ENCODE results near the gene RTCA.

RTCA gene

DNA sequence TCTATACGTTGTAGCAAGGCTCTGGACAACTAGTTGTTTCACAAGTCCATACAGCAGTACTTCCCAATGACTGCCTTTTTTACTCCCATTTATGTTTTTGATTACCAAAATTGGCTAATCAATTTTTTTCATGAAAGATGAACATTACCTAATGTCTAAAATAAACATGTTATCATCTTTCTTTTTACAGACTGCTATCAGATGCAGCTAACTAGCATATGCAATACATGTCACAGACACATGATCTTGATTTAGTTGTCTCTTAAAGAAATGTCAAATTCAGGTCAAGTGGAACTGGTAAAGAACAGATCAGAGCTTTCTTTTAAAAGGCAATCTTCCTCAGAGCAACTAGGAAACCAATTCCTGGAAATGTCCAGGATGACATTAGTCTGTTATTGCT, 15.8 kb upstream of the RTCA start:
- peak overlapping the region; percentile 57 for H3K4me3 ChIP-seq (replicated peaks; ENCODE audit: insufficient read depth, low read length)
- no peak for DNase-seq (ENCODE audit: low read depth in 1 of 2, low spot score in 1 of 2)
- no peak overlapping the region for H3K27ac ChIP-seq (replicated peaks)
- H3K27me3 ChIP-seq (ENCODE audit: insufficient read depth, poor library complexity, severe bottlenecking): no peaks in the 10 kb centered on the region
- TF ChIP-seq, protein P1, sequence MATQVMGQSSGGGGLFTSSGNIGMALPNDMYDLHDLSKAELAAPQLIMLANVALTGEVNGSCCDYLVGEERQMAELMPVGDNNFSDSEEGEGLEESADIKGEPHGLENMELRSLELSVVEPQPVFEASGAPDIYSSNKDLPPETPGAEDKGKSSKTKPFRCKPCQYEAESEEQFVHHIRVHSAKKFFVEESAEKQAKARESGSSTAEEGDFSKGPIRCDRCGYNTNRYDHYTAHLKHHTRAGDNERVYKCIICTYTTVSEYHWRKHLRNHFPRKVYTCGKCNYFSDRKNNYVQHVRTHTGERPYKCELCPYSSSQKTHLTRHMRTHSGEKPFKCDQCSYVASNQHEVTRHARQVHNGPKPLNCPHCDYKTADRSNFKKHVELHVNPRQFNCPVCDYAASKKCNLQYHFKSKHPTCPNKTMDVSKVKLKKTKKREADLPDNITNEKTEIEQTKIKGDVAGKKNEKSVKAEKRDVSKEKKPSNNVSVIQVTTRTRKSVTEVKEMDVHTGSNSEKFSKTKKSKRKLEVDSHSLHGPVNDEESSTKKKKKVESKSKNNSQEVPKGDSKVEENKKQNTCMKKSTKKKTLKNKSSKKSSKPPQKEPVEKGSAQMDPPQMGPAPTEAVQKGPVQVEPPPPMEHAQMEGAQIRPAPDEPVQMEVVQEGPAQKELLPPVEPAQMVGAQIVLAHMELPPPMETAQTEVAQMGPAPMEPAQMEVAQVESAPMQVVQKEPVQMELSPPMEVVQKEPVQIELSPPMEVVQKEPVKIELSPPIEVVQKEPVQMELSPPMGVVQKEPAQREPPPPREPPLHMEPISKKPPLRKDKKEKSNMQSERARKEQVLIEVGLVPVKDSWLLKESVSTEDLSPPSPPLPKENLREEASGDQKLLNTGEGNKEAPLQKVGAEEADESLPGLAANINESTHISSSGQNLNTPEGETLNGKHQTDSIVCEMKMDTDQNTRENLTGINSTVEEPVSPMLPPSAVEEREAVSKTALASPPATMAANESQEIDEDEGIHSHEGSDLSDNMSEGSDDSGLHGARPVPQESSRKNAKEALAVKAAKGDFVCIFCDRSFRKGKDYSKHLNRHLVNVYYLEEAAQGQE (IDR thresholded peaks at IDR 0.05; ENCODE audit: insufficient replicate concordance, low read depth): no peak
- TF ChIP-seq, protein P2, sequence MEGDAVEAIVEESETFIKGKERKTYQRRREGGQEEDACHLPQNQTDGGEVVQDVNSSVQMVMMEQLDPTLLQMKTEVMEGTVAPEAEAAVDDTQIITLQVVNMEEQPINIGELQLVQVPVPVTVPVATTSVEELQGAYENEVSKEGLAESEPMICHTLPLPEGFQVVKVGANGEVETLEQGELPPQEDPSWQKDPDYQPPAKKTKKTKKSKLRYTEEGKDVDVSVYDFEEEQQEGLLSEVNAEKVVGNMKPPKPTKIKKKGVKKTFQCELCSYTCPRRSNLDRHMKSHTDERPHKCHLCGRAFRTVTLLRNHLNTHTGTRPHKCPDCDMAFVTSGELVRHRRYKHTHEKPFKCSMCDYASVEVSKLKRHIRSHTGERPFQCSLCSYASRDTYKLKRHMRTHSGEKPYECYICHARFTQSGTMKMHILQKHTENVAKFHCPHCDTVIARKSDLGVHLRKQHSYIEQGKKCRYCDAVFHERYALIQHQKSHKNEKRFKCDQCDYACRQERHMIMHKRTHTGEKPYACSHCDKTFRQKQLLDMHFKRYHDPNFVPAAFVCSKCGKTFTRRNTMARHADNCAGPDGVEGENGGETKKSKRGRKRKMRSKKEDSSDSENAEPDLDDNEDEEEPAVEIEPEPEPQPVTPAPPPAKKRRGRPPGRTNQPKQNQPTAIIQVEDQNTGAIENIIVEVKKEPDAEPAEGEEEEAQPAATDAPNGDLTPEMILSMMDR (IDR thresholded peaks at IDR 0.05; ENCODE audit: insufficient read depth, low read length): no peak
- TF ChIP-seq SPI1 (IDR thresholded peaks at IDR 0.05; ENCODE audit: borderline replicate concordance, low read depth): no peak
- TF ChIP-seq GABPA (IDR thresholded peaks at IDR 0.05; ENCODE audit: low read depth): no peak
- no peak for TF ChIP-seq POLR2AphosphoS5 (IDR thresholded peaks at IDR 0.05; ENCODE audit: low read depth)

DNA sequence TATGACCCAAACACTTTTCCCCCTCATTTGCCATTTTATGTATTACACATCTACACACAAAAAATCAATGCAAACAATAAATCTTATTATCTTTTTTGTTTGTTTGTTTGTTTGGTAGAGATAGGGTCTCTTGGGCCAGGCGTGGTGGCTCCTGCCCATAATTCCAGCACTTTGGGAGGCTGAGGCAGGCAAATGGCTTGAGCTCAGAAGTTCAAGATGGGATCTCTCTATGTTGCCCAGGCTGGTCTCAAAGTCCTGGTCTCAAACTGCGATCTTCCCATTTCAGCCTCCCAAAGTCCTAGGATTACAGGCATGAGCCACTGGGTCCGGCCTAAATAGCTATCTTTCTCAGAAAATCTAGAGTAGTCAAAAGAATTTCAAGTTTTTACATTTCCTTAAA, 15.2 kb upstream of the RTCA start:
- TF ChIP-seq POLR2AphosphoS5 (IDR thresholded peaks at IDR 0.05; ENCODE audit: low read depth) (no peak), SPI1 (IDR thresholded peaks at IDR 0.05; ENCODE audit: borderline replicate concordance, low read depth) (no peak), GABPA (IDR thresholded peaks at IDR 0.05; ENCODE audit: low read depth) (no peak)
- TF ChIP-seq, protein P2 (IDR thresholded peaks at IDR 0.05; ENCODE audit: insufficient read depth, low read length): no peak
- TF ChIP-seq, protein P1 (IDR thresholded peaks at IDR 0.05; ENCODE audit: insufficient replicate concordance, low read depth): no peak
- H3K27ac ChIP-seq (replicated peaks): no peak overlapping the region
- DNase-seq (ENCODE audit: low read depth in 1 of 2, low spot score in 1 of 2): no peak
- H3K27me3 ChIP-seq (ENCODE audit: insufficient read depth, poor library complexity, severe bottlenecking): no peaks in the 10 kb centered on the region
- H3K4me3 ChIP-seq (replicated peaks; ENCODE audit: insufficient read depth, low read length): no peak overlapping the region

DNA sequence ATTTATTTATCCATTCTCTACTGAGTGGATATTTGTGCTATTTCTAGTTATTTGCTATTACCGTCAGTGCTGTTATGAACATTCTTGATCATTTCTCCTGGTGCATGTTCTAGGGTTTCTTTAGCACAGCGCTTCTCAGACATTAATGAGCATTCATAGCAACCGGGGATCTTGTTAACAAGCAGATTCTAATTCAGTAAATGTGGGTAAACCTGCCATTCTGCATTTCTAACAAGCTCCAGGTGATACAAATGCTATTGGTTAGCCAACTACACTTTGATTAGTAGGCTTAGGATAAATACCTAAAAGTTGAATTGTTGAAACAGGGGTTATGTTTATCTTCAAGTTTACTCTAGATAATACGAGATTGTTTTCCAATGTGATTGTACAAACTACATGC, 13.1 kb upstream of the RTCA start:
- H3K4me3 ChIP-seq (replicated peaks; ENCODE audit: insufficient read depth, low read length): no peak overlapping the region
- H3K27ac ChIP-seq (replicated peaks): no peak overlapping the region

More for the DNA sequence above, 13.1 kb upstream of the RTCA start:
- no peak for DNase-seq (ENCODE audit: low read depth in 1 of 2, low spot score in 1 of 2)
- no peak for TF ChIP-seq SPI1 (IDR thresholded peaks at IDR 0.05; ENCODE audit: borderline replicate concordance, low read depth)
- TF ChIP-seq GABPA (IDR thresholded peaks at IDR 0.05; ENCODE audit: low read depth): no peak
- TF ChIP-seq, protein P2 (IDR thresholded peaks at IDR 0.05; ENCODE audit: insufficient read depth, low read length): no peak
- TF ChIP-seq POLR2AphosphoS5 (IDR thresholded peaks at IDR 0.05; ENCODE audit: low read depth): no peak
- TF ChIP-seq, protein P1 (IDR thresholded peaks at IDR 0.05; ENCODE audit: insufficient replicate concordance, low read depth): no peak
- no peaks in the 10 kb centered on the region for H3K27me3 ChIP-seq (ENCODE audit: insufficient read depth, poor library complexity, severe bottlenecking)

Data from HL-60 (cell line).